IPS-NIHi7 (cell line): ENCODE results near the gene CHN2.
"Not testable (repeated sequence)": the region's sequence is repeated elsewhere in the genome, so short reads cannot be mapped to it uniquely, and the experiment has no call there.

ENCODE experiments used
- DNase-seq: peaks from one replicate; pipeline ENCODE4 v3.0.0; 2012; ENCODE audit warnings: mixed read lengths; ENCODE audit errors: extremely low spot score

The CHN2 gene

GRCh38 chr7:29487424-29487823, 292.8 kb downstream of the CHN2 start:
- DNase-seq = no peak

GRCh38 chr7:29488203-29488970, 293.8 kb downstream of the CHN2 start:
- DNase-seq = no peak

- no peak for DNase-seq
Observed at GRCh38 chr7:29488977-29489376, 294.4 kb downstream of the CHN2 start.

GRCh38 chr7:29490094-29490607, 295.6 kb downstream of the CHN2 start:
- DNase-seq = no peak

GRCh38 chr7:29494350-29494749, 299.8 kb downstream of the CHN2 start:
- no peak for DNase-seq

GRCh38 chr7:29495653-29496052, 301.1 kb downstream of the CHN2 start:
- DNase-seq = peak; percentile 48

- no peak for DNase-seq
Observed at GRCh38 chr7:29496355-29497020, 301.9 kb downstream of the CHN2 start.

- DNase-seq = no peak
Observed at GRCh38 chr7:29499932-29500331, 305.4 kb downstream of the CHN2 start.

GRCh38 chr7:29500719-29501118, 306.1 kb downstream of the CHN2 start:
- no peak for DNase-seq

- no peak for DNase-seq
Observed at GRCh38 chr7:29502133-29502532, 307.6 kb downstream of the CHN2 start.

GRCh38 chr7:29505931-29506330, 311.4 kb downstream of the CHN2 start:
- no peak for DNase-seq

- DNase-seq = no peak
Observed at GRCh38 chr7:29508608-29509007, 314.0 kb downstream of the CHN2 start.

- DNase-seq = no peak
Observed at GRCh38 chr7:29510028-29510427, 315.5 kb downstream of the CHN2 start.

- no peak for DNase-seq
Observed at GRCh38 chr7:29511337-29511736, 316.8 kb downstream of the CHN2 start.

- no peak for DNase-seq
Observed at GRCh38 chr7:29511851-29512250, 317.3 kb downstream of the CHN2 start.

- DNase-seq = no peak
Observed at GRCh38 chr7:29516491-29516890, 321.9 kb downstream of the CHN2 start.

- DNase-seq = no peak
Observed at GRCh38 chr7:29518616-29519015, 324.0 kb downstream of the CHN2 start.

GRCh38 chr7:29523728-29524127, 329.2 kb downstream of the CHN2 start:
- no peak for DNase-seq

- DNase-seq = no peak
Observed at GRCh38 chr7:29527505-29528108, 333.0 kb downstream of the CHN2 start.

GRCh38 chr7:29528526-29528925, 334.0 kb downstream of the CHN2 start:
- not testable (repeated sequence) for DNase-seq
